Measurements from ENCODE around the gene PPP4R3A. TPM values are rescaled to one million over a fixed set of nuclear protein-coding genes. Genes with fewer than 3 reads are reported as not detected.
"Not testable (repeated sequence)": the region's sequence is repeated elsewhere in the genome, so short reads cannot be mapped to it uniquely, and the experiment has no call there.

The PPP4R3A gene
- total and polyA plus RNA-seq, 2 of the 4 experiments (the other 2 are of a cell fraction) = 28.2 to 28.9 TPM

GRCh38 chr14:91409928-91410718, 100.0 kb downstream of the PPP4R3A start:
- no peak overlapping the region for H4K5ac ChIP-seq (ENCODE audit: low read depth, low read length)
- dilution Hi-C loops (cut with HindIII; ENCODE audit: low sequenced_read_pairs, unreplicated experiment) = no loop called here
- H3K14ac ChIP-seq (replicated peaks; ENCODE audit: low read depth, low read length) = no peak overlapping the region
- ATAC-seq (ENCODE audit: low read depth) (no peak), DNase-seq (no peak)
- peaks cover 24% of the 10 kb centered on the region for H3K27me3 ChIP-seq (ENCODE audit: control insufficient read depth, insufficient read depth, low read length)
- no peak overlapping the region for H2BK5ac ChIP-seq (ENCODE audit: low read depth, low read length, poor library complexity, severe bottlenecking)
- no peaks in the 10 kb centered on the region for H4K20me1 ChIP-seq (ENCODE audit: insufficient read depth, low read length)
- no peaks in the 10 kb centered on the region for H3K79me1 ChIP-seq (ENCODE audit: low read depth in 1 of 2, low read length in 2 of 2)
- no peak overlapping the region for H2AFZ ChIP-seq (replicated peaks; ENCODE audit: low read length, poor library complexity)
- no peak for TF ChIP-seq MXI1 (IDR thresholded peaks at IDR 0.05; ENCODE audit: borderline replicate concordance, low read depth, low read length)
- TF ChIP-seq BHLHE40 (IDR thresholded peaks at IDR 0.05; ENCODE audit: low read depth, low read length) = no peak
- no peak for TF ChIP-seq RCOR1 (IDR thresholded peaks at IDR 0.05; ENCODE audit: insufficient replicate concordance, low read length)
- no peaks in the 10 kb centered on the region for H3K9me3 ChIP-seq (ENCODE audit: control insufficient read depth, insufficient read depth, low read length)
- H4K8ac ChIP-seq (ENCODE audit: low read depth in 2 of 2, low read length in 2 of 2) = no peak overlapping the region
- H3K56ac ChIP-seq (ENCODE audit: extremely low read depth, insufficient read depth, low read length) = no peak overlapping the region
- H2AK5ac ChIP-seq (ENCODE audit: low read depth, low read length) = no peak overlapping the region
- WGBS, 2 experiments (ENCODE audit: extremely low coverage in 2 of 2, insufficient read length in 1 of 2) = no CpG with 5 or more reads among the region's 8 CpGs
- H3K4me2 ChIP-seq (ENCODE audit: low read depth, low read length) = no peak overlapping the region
- CTCF ChIA-PET = interaction anchor here (0.6 kb wide), 1 partner anchor 94 kb away, joined by 3 read pairs; no protein-coding TSS in a partner anchor
- H2AK9ac ChIP-seq (replicated peaks; ENCODE audit: low read depth, low read length, poor library complexity) = no peak overlapping the region
- no peak overlapping the region for H2BK20ac ChIP-seq (ENCODE audit: low read depth, low read length)
- BruUV-seq (replicated peaks) = no TSS peak
- POLR2A ChIA-PET (ENCODE audit: unreplicated experiment) = no interaction called here
- no peaks in the 10 kb centered on the region for H3K9me1 ChIP-seq (ENCODE audit: insufficient read depth, low read length)
- no peak overlapping the region for H2BK15ac ChIP-seq (ENCODE audit: low read depth, low read length)
- no peak overlapping the region for H3K4me3 ChIP-seq (ENCODE audit: insufficient read depth, low read depth, low read length)
- no peak overlapping the region for H4K91ac ChIP-seq (ENCODE audit: insufficient read depth, low read depth, low read length)
- H3K4ac ChIP-seq (ENCODE audit: low read depth, low read length) = no peak overlapping the region
- H3K4me1 ChIP-seq (ENCODE audit: control insufficient read depth, insufficient read depth, low read length) = no peaks in the 10 kb centered on the region
- H2BK120ac ChIP-seq (ENCODE audit: low read depth, low read length) = no peak overlapping the region
- intact Hi-C loops (cut with micrococcal nuclease) = no loop called here
- no peak overlapping the region for H3K23ac ChIP-seq (ENCODE audit: low read depth, low read length)
- H3K18ac ChIP-seq (ENCODE audit: low read depth, low read length) = no peak overlapping the region
- in situ Hi-C loops (cut with MboI; ENCODE audit: low sequenced_read_pairs) = no loop called here
- no peak overlapping the region for H3K9ac ChIP-seq (ENCODE audit: low read depth, low read length)
- no peak overlapping the region for H3K27ac ChIP-seq (ENCODE audit: insufficient read depth, low read length)
- no peaks in the 10 kb centered on the region for H3K36me3 ChIP-seq (ENCODE audit: control insufficient read depth, insufficient read depth, low read length)

- H4K20me1 ChIP-seq (ENCODE audit: insufficient read depth, low read length); dilution Hi-C loops (cut with HindIII; ENCODE audit: low sequenced_read_pairs, unreplicated experiment); H3K79me1 ChIP-seq (ENCODE audit: low read depth in 1 of 2, low read length in 2 of 2); H2BK5ac ChIP-seq (ENCODE audit: low read depth, low read length, poor library complexity, severe bottlenecking); H4K91ac ChIP-seq (ENCODE audit: insufficient read depth, low read depth, low read length); in situ Hi-C loops (cut with MboI; ENCODE audit: low sequenced_read_pairs); H2BK120ac ChIP-seq (ENCODE audit: low read depth, low read length); BruUV-seq (replicated peaks); H3K23ac ChIP-seq (ENCODE audit: low read depth, low read length); H2AK9ac ChIP-seq (replicated peaks; ENCODE audit: low read depth, low read length, poor library complexity); H2AK5ac ChIP-seq (ENCODE audit: low read depth, low read length); H3K27ac ChIP-seq (ENCODE audit: insufficient read depth, low read length); H2AFZ ChIP-seq (replicated peaks; ENCODE audit: low read length, poor library complexity); H3K14ac ChIP-seq (replicated peaks; ENCODE audit: low read depth, low read length); H3K4ac ChIP-seq (ENCODE audit: low read depth, low read length); H3K4me3 ChIP-seq (ENCODE audit: insufficient read depth, low read depth, low read length); H3K9me1 ChIP-seq (ENCODE audit: insufficient read depth, low read length); intact Hi-C loops (cut with micrococcal nuclease); H2BK15ac ChIP-seq (ENCODE audit: low read depth, low read length); CTCF ChIA-PET; H2BK20ac ChIP-seq (ENCODE audit: low read depth, low read length); H4K5ac ChIP-seq (ENCODE audit: low read depth, low read length); DNase-seq; H3K9me3 ChIP-seq (ENCODE audit: control insufficient read depth, insufficient read depth, low read length); H3K18ac ChIP-seq (ENCODE audit: low read depth, low read length); H3K4me1 ChIP-seq (ENCODE audit: control insufficient read depth, insufficient read depth, low read length); H3K9ac ChIP-seq (ENCODE audit: low read depth, low read length); H3K4me2 ChIP-seq (ENCODE audit: low read depth, low read length); ATAC-seq (ENCODE audit: low read depth); H4K8ac ChIP-seq (ENCODE audit: low read depth in 2 of 2, low read length in 2 of 2); H3K56ac ChIP-seq (ENCODE audit: extremely low read depth, insufficient read depth, low read length); H3K36me3 ChIP-seq (ENCODE audit: control insufficient read depth, insufficient read depth, low read length): not testable (repeated sequence)
- POLR2A ChIA-PET (ENCODE audit: unreplicated experiment) = interaction anchor here (0.6 kb wide), 1 partner anchor 124 kb away, joined by 4 read pairs; no protein-coding TSS in a partner anchor
- peaks cover 18% of the 10 kb centered on the region for H3K27me3 ChIP-seq (ENCODE audit: control insufficient read depth, insufficient read depth, low read length)
- no CpG with 5 or more reads among the region's 6 CpGs for WGBS, 2 experiments (ENCODE audit: extremely low coverage in 2 of 2, insufficient read length in 1 of 2)
These were observed 100.9 kb downstream of the PPP4R3A start for GRCh38 chr14:91409240-91409639.

All from IMR-90 (cell line).